Measurements from ENCODE around the gene AQP12A. TPM values are rescaled to one million over a fixed set of nuclear protein-coding genes. Genes with fewer than 3 reads are reported as not detected.

AQP12A gene
- total and polyA plus RNA-seq, 12 donors = not detected

DNA sequence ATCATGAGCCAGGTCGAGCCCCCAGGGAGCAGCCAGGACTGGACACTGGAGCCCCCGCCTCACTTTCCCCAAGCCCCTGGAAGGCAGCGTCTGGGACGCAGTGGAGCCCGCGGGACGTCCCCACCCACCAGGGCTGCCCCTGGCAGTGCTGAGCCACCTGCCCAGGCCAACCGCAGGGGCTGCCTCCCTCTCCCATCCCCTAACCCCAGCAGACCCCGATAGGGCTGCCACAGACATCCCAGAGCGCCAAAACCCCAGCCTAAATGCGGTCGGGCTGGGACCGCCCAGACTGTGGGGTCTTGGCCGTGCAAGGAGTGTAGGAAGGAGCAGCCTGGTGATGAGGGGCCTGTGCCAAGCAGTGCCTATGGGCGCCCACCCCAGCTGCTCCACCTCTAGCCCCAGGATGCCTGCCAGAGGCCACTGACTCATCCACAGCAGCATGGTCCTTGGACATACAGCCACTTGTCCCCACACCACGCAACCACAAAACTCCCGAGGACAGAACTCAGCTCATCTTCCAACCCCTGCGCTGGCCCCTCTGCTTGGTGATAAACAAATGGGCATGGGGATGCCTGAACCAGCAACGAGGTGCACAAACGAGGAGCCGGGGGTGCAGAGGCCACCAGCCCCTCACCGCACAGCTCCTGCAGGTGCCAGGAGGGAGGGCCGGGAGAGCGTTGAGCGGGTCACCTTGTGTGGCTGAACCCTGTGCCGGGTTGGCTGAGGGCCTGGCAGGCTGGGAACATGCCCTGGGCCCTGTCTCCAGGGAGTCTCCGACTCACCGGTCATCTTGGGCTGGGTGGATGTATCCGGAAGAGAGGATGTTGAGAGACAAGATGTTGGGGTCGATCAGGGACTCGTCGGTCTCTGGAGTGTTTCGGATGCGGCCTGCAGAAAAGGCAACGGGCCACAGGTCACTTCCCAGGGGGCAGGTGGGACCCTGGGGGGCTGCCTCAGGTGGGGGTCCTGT is 44.9 kb downstream of the AQP12A start:
- H3K9me3 ChIP-seq (replicated peaks in 1 of 3) = no peaks in the 10 kb centered on the region
- DNase-seq = peak in 1 of 7 donors; percentile 15
- no peak overlapping the region for H3K27ac ChIP-seq
- H3K4me1 ChIP-seq (replicated peaks in 1 of 2) = no peaks in the 10 kb centered on the region
- H3K36me3 ChIP-seq (replicated peaks in 1 of 2) = no peaks in the 10 kb centered on the region
- intact Hi-C loops (cut with DNase I) = no loop called here
- TF ChIP-seq, protein P1, sequence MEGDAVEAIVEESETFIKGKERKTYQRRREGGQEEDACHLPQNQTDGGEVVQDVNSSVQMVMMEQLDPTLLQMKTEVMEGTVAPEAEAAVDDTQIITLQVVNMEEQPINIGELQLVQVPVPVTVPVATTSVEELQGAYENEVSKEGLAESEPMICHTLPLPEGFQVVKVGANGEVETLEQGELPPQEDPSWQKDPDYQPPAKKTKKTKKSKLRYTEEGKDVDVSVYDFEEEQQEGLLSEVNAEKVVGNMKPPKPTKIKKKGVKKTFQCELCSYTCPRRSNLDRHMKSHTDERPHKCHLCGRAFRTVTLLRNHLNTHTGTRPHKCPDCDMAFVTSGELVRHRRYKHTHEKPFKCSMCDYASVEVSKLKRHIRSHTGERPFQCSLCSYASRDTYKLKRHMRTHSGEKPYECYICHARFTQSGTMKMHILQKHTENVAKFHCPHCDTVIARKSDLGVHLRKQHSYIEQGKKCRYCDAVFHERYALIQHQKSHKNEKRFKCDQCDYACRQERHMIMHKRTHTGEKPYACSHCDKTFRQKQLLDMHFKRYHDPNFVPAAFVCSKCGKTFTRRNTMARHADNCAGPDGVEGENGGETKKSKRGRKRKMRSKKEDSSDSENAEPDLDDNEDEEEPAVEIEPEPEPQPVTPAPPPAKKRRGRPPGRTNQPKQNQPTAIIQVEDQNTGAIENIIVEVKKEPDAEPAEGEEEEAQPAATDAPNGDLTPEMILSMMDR (IDR thresholded peaks at IDR 0.05) = no peak
- TF ChIP-seq POLR2A (IDR thresholded peaks at IDR 0.05) = no peak
- H3K27me3 ChIP-seq = no peaks in the 10 kb centered on the region
- H3K4me3 ChIP-seq = no peak overlapping the region
- 64 to 86% (median 80%) methylated on average over 18 to 35 of the region's 35 CpGs for WGBS, 4 donors

DNA sequence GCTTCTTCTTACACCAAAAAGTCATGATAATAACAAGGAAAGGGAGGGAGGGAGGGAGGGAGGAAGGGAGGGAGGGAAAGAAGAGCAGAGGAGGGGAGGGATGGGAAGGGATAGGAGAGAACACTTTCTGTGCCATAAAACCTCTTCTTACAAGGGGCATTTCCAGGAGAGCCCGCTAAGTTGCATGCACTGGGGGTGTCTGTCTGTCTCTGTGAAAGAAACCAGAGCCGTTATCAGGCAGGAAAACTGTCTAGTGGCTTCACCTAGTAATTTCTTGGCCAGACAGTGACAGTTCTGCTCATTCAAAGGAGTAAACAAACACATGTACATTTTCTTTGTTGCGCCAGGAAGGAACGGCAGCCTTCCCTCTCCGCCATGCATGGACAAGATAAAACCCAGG is 45.8 kb downstream of the AQP12A start:
- intact Hi-C loops (cut with DNase I) = no loop called here
- no peaks in the 10 kb centered on the region for H3K9me3 ChIP-seq (replicated peaks in 1 of 3)
- no peaks in the 10 kb centered on the region for H3K36me3 ChIP-seq (replicated peaks in 1 of 2)
- no peak overlapping the region for H3K27ac ChIP-seq
- WGBS, 4 donors = 69 to 91% (median 75%) methylated on average over 5 of the region's 5 CpGs
- TF ChIP-seq, protein P1 (IDR thresholded peaks at IDR 0.05) = no peak
- TF ChIP-seq POLR2A (IDR thresholded peaks at IDR 0.05) = no peak
- no peaks in the 10 kb centered on the region for H3K4me1 ChIP-seq (replicated peaks in 1 of 2)
- DNase-seq = no peak
- no peak overlapping the region for H3K4me3 ChIP-seq
- no peaks in the 10 kb centered on the region for H3K27me3 ChIP-seq

DNA sequence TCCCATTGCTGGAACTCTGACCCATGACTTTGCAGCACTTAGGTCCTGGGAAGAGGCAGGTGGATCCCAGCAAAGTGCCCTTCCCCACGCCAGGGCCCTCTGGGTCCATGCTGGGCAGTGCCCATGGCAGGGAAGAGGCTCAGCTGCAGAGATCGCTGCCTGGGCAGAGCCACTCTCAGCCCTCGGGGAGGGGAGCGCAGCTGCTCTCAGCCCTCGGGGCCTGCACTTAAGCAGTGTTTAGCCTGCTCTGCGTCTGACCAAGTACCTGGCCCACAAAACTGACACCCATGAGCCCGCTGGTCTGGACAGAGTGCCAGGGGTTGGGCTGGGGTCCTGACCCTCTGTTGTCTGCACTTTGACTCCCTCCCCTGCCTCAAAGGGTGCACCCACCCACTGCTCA is 46.3 kb downstream of the AQP12A start:
- peak in 1 of 7 donors; percentile 60 for DNase-seq
- Histone ChIP-seq H3K27me3 (no peaks in the 10 kb centered on the region), H3K27ac (peak overlapping the region in 1 of 5 donors; percentile 8), H3K4me3 (no peak overlapping the region), H3K4me1 (replicated peaks in 1 of 2) (no peaks in the 10 kb centered on the region), H3K36me3 (replicated peaks in 1 of 2) (no peaks in the 10 kb centered on the region), H3K9me3 (replicated peaks in 1 of 3) (no peaks in the 10 kb centered on the region)
- 46 to 80% (median 71%) methylated on average over 1 to 7 of the region's 7 CpGs for WGBS, 4 donors
- TF ChIP-seq, protein P1 (IDR thresholded peaks at IDR 0.05) = no peak
- TF ChIP-seq POLR2A (IDR thresholded peaks at IDR 0.05) = no peak
- intact Hi-C loops (cut with DNase I) = no loop called here

DNA sequence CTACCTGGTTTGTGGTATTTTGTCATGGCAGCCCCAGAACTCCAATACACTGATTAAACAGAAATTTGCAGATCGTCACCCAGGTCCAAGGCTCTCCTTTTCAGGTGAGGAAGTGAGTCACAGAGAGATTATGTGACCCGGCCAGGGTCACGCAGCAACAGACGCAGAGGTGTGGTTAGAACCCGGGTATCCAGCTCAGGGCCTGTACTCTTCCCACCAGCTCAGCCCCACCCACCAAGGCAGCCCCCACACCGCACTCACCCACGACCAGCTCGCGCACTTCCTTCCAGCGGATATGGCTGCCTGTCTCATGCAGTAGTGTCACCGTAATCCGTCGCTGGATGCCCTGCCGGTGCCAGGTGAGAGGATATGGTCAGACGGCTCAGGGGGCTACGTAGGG is 48.1 kb downstream of the AQP12A start:
- H3K4me3 ChIP-seq = no peak overlapping the region
- H3K36me3 ChIP-seq (replicated peaks in 1 of 2) = no peaks in the 10 kb centered on the region
- intact Hi-C loops (cut with DNase I) = no loop called here
- 79 to 87% (median 83%) methylated on average over 5 to 16 of the region's 16 CpGs for WGBS, 4 donors
- no peaks in the 10 kb centered on the region for H3K4me1 ChIP-seq (replicated peaks in 1 of 2)
- no peak overlapping the region for H3K27ac ChIP-seq
- TF ChIP-seq, protein P1 (IDR thresholded peaks at IDR 0.05) = no peak
- no peak for TF ChIP-seq POLR2A (IDR thresholded peaks at IDR 0.05)
- no peaks in the 10 kb centered on the region for H3K27me3 ChIP-seq
- DNase-seq = no peak
- no peaks in the 10 kb centered on the region for H3K9me3 ChIP-seq (replicated peaks in 1 of 3)

All from adrenal gland (tissue), 12 donors.